Measurements from ENCODE around the gene JADE2.

DNA sequence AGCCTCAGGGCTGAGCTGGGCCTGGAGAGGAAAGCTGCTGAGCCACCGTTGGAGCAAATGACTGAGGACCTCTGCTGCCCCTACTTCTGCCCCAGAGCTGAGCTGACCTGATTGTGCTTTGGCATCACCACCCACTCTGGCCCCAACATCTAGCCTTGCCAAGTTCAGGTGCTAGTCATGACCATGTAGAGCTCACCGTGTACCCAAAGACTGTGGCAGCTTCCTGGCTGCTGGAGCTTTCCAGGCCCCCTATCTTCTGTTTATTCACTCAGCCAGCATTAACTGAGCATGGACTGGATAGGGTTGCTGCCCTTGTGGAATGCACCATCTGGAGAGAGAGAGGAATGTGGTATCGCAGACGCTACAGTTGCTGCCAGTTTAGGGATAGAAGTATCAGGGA, 49.1 kb downstream of the JADE2 start:
- TF ChIP-seq POLR2AphosphoS5 (IDR thresholded peaks at IDR 0.05) (no peak), POLR2A (IDR thresholded peaks at IDR 0.05) (no peak)
- TF ChIP-seq, protein P1, sequence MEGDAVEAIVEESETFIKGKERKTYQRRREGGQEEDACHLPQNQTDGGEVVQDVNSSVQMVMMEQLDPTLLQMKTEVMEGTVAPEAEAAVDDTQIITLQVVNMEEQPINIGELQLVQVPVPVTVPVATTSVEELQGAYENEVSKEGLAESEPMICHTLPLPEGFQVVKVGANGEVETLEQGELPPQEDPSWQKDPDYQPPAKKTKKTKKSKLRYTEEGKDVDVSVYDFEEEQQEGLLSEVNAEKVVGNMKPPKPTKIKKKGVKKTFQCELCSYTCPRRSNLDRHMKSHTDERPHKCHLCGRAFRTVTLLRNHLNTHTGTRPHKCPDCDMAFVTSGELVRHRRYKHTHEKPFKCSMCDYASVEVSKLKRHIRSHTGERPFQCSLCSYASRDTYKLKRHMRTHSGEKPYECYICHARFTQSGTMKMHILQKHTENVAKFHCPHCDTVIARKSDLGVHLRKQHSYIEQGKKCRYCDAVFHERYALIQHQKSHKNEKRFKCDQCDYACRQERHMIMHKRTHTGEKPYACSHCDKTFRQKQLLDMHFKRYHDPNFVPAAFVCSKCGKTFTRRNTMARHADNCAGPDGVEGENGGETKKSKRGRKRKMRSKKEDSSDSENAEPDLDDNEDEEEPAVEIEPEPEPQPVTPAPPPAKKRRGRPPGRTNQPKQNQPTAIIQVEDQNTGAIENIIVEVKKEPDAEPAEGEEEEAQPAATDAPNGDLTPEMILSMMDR (IDR thresholded peaks at IDR 0.05): no peak

Measured in sigmoid colon (tissue), 4 donors.